Measurements from ENCODE around the gene SNX20. TPM values are rescaled to one million over a fixed set of nuclear protein-coding genes. Genes with fewer than 3 reads are reported as not detected.

Gene SNX20
- total RNA-seq, 2 experiments from 2014 or later, result 55.4 to 56.9 TPM

DNA sequence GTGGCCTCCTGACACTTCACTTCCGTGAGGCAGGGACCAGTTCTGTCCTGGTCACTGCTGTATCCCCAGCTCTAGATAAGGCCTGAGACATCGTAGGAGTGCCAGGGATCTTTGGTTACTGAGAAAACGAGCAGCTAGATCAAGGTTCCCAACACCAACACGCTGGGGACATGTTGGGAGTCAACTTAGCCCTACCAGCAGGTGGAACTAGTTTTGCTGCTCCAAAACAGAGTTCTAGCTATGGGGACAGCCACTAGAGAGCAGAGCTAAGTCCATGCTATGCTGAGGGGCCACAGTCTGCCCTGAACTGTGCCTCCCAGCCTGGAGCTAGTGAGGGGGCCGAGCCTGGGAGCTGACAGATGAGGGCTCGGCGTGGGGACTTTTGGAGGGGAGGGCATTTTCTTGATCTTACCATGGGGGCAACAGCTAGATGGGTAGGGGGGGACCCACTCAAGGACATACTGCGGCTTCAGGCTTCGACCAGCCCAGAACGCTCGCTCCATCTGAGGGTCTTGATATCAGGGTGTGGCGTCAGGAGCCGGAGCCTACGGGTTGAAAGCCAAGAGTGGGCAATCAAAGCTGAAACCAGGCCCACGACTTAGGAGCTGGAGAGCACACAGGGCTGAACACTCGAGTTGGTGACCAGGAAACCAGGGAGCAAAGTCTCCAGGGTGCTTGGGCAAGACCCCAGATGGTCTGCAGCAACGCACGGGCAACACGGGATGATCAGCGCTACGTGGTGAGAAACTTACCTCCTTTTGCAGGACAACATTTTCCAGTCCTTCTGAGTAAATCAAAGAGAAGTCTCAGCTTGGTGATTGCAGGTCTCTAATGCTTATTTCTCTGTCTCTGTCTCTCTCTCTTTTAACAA, 13.4 kb downstream of the SNX20 start:
- peak; percentile 17 for DNase-seq
- peaks cover 14% of the 10 kb centered on the region for H3K9me3 Mint-ChIP-seq
- H3K27ac Mint-ChIP-seq, result peak overlapping the region; percentile 73
- CTCF ChIA-PET, result interaction anchor here (0.7 to 20.1 kb wide), 39 partner anchors 7 to 643 kb away, joined by 3 to 430 read pairs (median 5); partner anchors contain the start of genes BRD7, CNEP1R1, CYLD and SNX20
- no peaks in the 10 kb centered on the region for H3K27me3 Mint-ChIP-seq
- intact Hi-C loops (cut with micrococcal nuclease), result loop anchor here (1.0 to 5.0 kb wide), 7 partner anchors 80 to 455 kb away; partner anchors contain the start of genes ADCY7, BRD7 and NKD1
- peaks cover 48% of the 10 kb centered on the region for H3K4me1 Mint-ChIP-seq (ENCODE audit: low read depth)
- peaks cover 18% of the 10 kb centered on the region for H3K36me3 Mint-ChIP-seq
- POLR2A ChIA-PET, result interaction anchor here (0.6 to 4.0 kb wide), 10 partner anchors 10 to 471 kb away, joined by 3 to 17 read pairs (median 6); partner anchors contain the start of genes CYLD and SNX20
- peak overlapping the region; percentile 75 for H3K4me3 Mint-ChIP-seq

GRCh38 chr16:50666658-50667496, 14.2 kb downstream of the SNX20 start:
- H3K4me3 Mint-ChIP-seq, result peak overlapping the region; percentile 75
- peaks cover 12% of the 10 kb centered on the region for H3K9me3 Mint-ChIP-seq
- H3K27me3 Mint-ChIP-seq, result no peaks in the 10 kb centered on the region
- peaks cover 10% of the 10 kb centered on the region for H3K36me3 Mint-ChIP-seq
- peak overlapping the region; percentile 73 for H3K27ac Mint-ChIP-seq
- ChIA-PET CTCF (interaction anchor here (0.7 to 20.1 kb wide), 53 partner anchors 8 to 642 kb away, joined by 3 to 430 read pairs (median 5); partner anchors contain the start of genes BRD7, CNEP1R1, CYLD and HEATR3), POLR2A (interaction anchor here (0.5 to 4.0 kb wide), 14 partner anchors 11 to 470 kb away, joined by 3 to 17 read pairs (median 4); partner anchors contain the start of genes CYLD and SNX20)
- intact Hi-C loops (cut with micrococcal nuclease), result loop anchor here (1.0 to 5.0 kb wide), 7 partner anchors 80 to 455 kb away; partner anchors contain the start of genes ADCY7, BRD7 and NKD1
- H3K4me1 Mint-ChIP-seq (ENCODE audit: low read depth), result peaks cover 48% of the 10 kb centered on the region
- peak; percentile 76 for DNase-seq

DNA sequence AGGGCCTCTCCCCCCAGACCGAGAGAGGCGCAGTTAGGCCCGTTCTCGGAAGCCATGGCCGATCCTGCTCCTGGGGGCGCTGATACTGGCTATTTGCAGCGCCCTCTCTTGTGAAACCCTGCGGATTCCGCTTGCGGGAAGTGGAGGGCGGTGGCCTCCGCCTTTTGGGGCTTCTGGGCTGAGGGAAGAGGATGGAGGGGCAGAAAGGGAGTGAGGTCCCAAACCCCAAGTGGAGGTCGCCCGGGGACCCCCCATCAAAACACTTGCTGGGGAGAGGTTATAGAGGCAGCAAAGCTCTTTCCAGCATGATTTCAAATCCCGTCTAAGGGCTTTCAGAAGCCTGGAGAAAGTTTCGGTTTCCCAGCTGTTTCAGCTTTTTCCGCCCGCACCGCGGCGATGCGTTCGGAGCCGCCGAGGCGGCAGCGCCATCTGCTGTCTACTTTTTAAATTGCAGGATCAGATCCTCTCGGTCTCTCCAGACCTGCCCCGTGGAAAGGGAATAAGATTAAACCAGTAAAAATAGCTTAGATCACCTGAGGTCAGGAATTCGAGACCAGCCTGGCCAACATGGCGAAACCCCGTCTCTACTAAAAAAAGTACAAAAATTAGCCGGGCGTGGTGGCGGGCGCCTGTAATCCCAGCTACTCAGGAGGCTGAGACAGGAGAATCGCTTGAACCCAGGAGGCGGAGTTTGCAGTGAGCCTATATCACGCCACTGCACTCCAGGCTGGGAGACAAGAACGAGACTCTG, 15.8 kb downstream of the SNX20 start:
- ChIA-PET POLR2A (interaction anchor here (1.6 kb wide), 1 partner anchor 81 kb away, joined by 6 read pairs; no protein-coding TSS in a partner anchor), CTCF (interaction anchor here (0.6 to 20.1 kb wide), 65 partner anchors 10 to 640 kb away, joined by 3 to 430 read pairs (median 5); partner anchors contain the start of genes BRD7, CNEP1R1, CYLD and HEATR3)
- intact Hi-C loops (cut with micrococcal nuclease), result loop anchor here (5.0 kb wide), 5 partner anchors 118 to 453 kb away; partner anchors contain the start of genes ADCY7, BRD7 and NKD1
- Mint-ChIP-seq H3K36me3 (no peaks in the 10 kb centered on the region), H3K27me3 (no peaks in the 10 kb centered on the region), H3K9me3 (peaks cover 6% of the 10 kb centered on the region), H3K4me1 (ENCODE audit: low read depth) (peaks cover 39% of the 10 kb centered on the region), H3K27ac (peak overlapping the region; percentile 33), H3K4me3 (peak overlapping the region; percentile 63)
- peak; percentile 87 for DNase-seq

- Mint-ChIP-seq H3K4me1 (ENCODE audit: low read depth) (peaks cover 39% of the 10 kb centered on the region), H3K9me3 (peaks cover 6% of the 10 kb centered on the region), H3K27me3 (no peaks in the 10 kb centered on the region), H3K36me3 (no peaks in the 10 kb centered on the region), H3K4me3 (no peak overlapping the region), H3K27ac (no peak overlapping the region)
- CTCF ChIA-PET, result interaction anchor here (0.5 to 20.1 kb wide), 18 partner anchors 11 to 598 kb away, joined by 3 to 430 read pairs (median 12); partner anchors contain the start of genes HEATR3 and SNX20
- POLR2A ChIA-PET, result no interaction called here
- intact Hi-C loops (cut with micrococcal nuclease), result no loop called here
- no peak for DNase-seq
Observed at GRCh38 chr16:50664270-50664669, 16.8 kb downstream of the SNX20 start.

- Mint-ChIP-seq H3K4me3 (no peak overlapping the region), H3K36me3 (no peaks in the 10 kb centered on the region), H3K27me3 (no peaks in the 10 kb centered on the region), H3K4me1 (ENCODE audit: low read depth) (peaks cover 24% of the 10 kb centered on the region), H3K9me3 (peaks cover 6% of the 10 kb centered on the region), H3K27ac (no peak overlapping the region)
- no peak for DNase-seq
- intact Hi-C loops (cut with micrococcal nuclease), result no loop called here
- ChIA-PET CTCF (interaction anchor here (1.0 to 20.1 kb wide), 4 partner anchors 10 to 595 kb away, joined by 3 to 430 read pairs (median 4); no protein-coding TSS in a partner anchor), POLR2A (no interaction called here)
Observed at GRCh38 chr16:50662306-50662940, 18.7 kb downstream of the SNX20 start.

DNA sequence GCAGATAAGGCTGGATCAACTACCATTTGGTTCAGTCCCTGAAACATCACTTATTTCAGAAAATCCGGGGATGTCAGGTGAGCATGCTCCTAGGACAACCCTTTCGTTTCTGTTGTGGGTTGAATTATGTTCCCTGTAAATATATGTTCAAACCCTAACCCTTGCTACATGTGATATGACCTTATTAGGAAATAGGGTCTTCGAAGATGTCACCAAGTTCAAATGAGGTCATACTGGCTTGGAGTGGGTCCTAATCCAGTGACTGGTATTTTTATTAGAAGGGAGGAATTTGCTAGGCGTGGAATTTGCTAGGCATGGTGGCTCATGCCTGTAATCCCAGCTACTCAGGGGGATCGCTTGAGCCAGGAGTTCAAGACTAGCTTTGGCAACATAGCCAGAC, 21.3 kb downstream of the SNX20 start:
- Mint-ChIP-seq H3K9me3 (peaks cover 6% of the 10 kb centered on the region), H3K27me3 (no peaks in the 10 kb centered on the region), H3K4me1 (ENCODE audit: low read depth) (peaks cover 4% of the 10 kb centered on the region), H3K36me3 (no peaks in the 10 kb centered on the region), H3K4me3 (no peak overlapping the region), H3K27ac (no peak overlapping the region)
- no peak for DNase-seq
- ChIA-PET POLR2A (interaction anchor here (0.7 kb wide), 1 partner anchor 10 kb away, joined by 4 read pairs; no protein-coding TSS in a partner anchor), CTCF (interaction anchor here (0.9 kb wide), 1 partner anchor 305 kb away, joined by 4 read pairs; no protein-coding TSS in a partner anchor)
- intact Hi-C loops (cut with micrococcal nuclease), result no loop called here

DNA sequence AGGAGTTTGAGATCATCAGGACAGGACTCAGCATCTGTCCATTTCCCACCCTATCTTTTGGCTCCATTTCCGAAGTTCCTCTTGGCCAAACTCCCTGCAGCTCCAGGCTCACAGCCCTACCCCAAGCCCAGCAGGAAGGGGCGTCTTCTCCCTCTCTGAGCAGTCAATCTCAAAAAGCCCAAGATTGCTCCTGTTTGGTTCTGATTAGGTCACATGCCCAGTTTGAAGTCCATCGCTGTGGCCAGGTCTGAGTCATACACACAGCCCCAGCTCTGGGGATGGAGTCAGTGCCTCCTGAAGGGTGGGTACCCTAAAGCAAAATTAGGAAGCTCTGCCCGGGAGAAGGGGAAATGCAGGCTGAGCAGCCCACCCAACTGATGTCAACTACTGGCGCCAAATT, 23.9 kb downstream of the SNX20 start:
- H3K27me3 Mint-ChIP-seq, result no peaks in the 10 kb centered on the region
- H3K27ac Mint-ChIP-seq, result no peak overlapping the region
- intact Hi-C loops (cut with micrococcal nuclease), result no loop called here
- no peak for DNase-seq
- ChIA-PET CTCF (interaction anchor here (0.5 to 8.1 kb wide), 3 partner anchors 10 to 149 kb away, joined by 3 to 48 read pairs (median 3); no protein-coding TSS in a partner anchor), POLR2A (interaction anchor here (0.6 kb wide), 1 partner anchor 100 kb away, joined by 3 read pairs; no protein-coding TSS in a partner anchor)
- H3K36me3 Mint-ChIP-seq, result no peaks in the 10 kb centered on the region
- no peaks in the 10 kb centered on the region for H3K4me1 Mint-ChIP-seq (ENCODE audit: low read depth)
- no peak overlapping the region for H3K4me3 Mint-ChIP-seq
- peaks cover 2% of the 10 kb centered on the region for H3K9me3 Mint-ChIP-seq

DNA sequence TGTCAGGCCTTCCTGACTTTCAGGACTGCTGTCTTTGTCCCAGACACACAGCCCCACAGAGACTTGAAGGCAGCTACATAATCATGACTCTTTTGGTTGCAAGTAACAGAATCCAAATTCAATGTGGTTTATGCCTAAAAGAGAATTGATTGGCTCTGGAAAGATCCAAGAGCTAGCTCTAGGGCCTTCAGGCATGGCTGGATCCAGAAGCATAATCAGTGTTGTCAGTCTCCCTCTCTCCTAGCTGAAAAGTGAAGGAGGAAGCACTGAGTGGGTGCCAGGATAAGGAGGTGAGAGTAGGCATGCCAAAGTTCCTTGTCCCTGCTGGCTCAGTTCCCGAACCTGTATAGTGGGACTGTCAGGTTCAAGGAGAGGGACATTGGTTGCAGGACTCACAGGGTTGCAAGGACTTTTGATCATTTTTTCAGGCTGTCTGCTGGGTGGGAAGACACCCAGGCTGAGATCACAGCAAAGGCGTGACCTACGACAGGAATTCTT, 25.5 kb downstream of the SNX20 start:
- POLR2A ChIA-PET, result no interaction called here
- Mint-ChIP-seq H3K4me1 (ENCODE audit: low read depth) (no peaks in the 10 kb centered on the region), H3K27ac (no peak overlapping the region), H3K27me3 (no peaks in the 10 kb centered on the region), H3K4me3 (no peak overlapping the region), H3K36me3 (no peaks in the 10 kb centered on the region), H3K9me3 (no peaks in the 10 kb centered on the region)
- no peak for DNase-seq
- intact Hi-C loops (cut with micrococcal nuclease), result no loop called here
- CTCF ChIA-PET, result interaction anchor here (8.1 kb wide), 1 partner anchor 11 kb away, joined by 48 read pairs; no protein-coding TSS in a partner anchor

- Mint-ChIP-seq H3K4me3 (no peak overlapping the region), H3K9me3 (no peaks in the 10 kb centered on the region), H3K4me1 (ENCODE audit: low read depth) (no peaks in the 10 kb centered on the region), H3K36me3 (no peaks in the 10 kb centered on the region), H3K27me3 (no peaks in the 10 kb centered on the region), H3K27ac (no peak overlapping the region)
- POLR2A ChIA-PET, result no interaction called here
- intact Hi-C loops (cut with micrococcal nuclease), result no loop called here
- CTCF ChIA-PET, result interaction anchor here (0.7 to 8.1 kb wide), 4 partner anchors 13 to 153 kb away, joined by 3 to 48 read pairs (median 4); no protein-coding TSS in a partner anchor
- no peak for DNase-seq
Observed at GRCh38 chr16:50653633-50654519, 27.2 kb downstream of the SNX20 start.

Measured in activated CD4-positive, alpha-beta memory T cell treated with anti-CD3 and anti-CD28 coated beads for 36 hours (primary cell).